Measurements from ENCODE around the gene XPO1.
"Not testable (repeated sequence)": the region's sequence is repeated elsewhere in the genome, so short reads cannot be mapped to it uniquely, and the experiment has no call there.

XPO1 gene

DNA sequence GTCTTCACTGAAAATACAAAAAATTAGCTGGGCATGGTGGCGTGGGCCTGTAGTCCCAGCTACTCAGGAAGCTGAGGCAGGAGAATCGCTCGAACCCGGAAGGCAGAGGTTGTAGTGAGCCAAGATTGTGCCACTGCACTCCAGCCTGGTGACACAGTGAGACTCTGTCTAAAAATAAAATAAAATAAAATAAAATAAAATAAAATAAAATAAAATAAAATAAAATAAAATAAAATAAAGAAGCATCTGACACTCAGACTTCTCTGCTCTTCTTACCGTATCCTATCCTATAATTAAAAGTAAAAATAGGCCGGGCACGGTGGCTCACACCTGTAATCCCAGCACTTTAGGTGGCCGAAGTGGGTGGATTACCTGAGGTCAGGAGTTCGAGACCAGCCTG, 46.2 kb upstream of the XPO1 start:
- H3K18ac ChIP-seq (ENCODE audit: low read length); H2AFZ ChIP-seq (ENCODE audit: low read length); H2AK5ac ChIP-seq (ENCODE audit: low read depth, low read length); H2BK12ac ChIP-seq (ENCODE audit: low read length); H3K4ac ChIP-seq (ENCODE audit: low read length); H2BK120ac ChIP-seq (ENCODE audit: low read depth, low read length); H3K9me3 ChIP-seq (replicated peaks in 1 of 2; ENCODE audit: control insufficient read depth in 2 of 2, insufficient read depth in 1 of 2, low read depth in 1 of 2, low read length in 2 of 2); H4K8ac ChIP-seq (ENCODE audit: low read depth, low read length); DNase-seq (ENCODE audit: low spot score); H3K36me3 ChIP-seq (replicated peaks in 1 of 2; ENCODE audit: control insufficient read depth in 2 of 2, insufficient read depth in 2 of 2, low read length in 2 of 2); H2BK5ac ChIP-seq (ENCODE audit: low read length); H3K9ac ChIP-seq (ENCODE audit: low read depth, low read length, poor library complexity); H2BK15ac ChIP-seq (ENCODE audit: low read length); H3K79me1 ChIP-seq (ENCODE audit: low read depth, low read length); H3K27me3 ChIP-seq (ENCODE audit: control insufficient read depth in 3 of 3, insufficient read depth in 3 of 3, low read depth in 1 of 3, low read length in 3 of 3); H3K4me1 ChIP-seq (ENCODE audit: control insufficient read depth in 2 of 2, insufficient read depth in 1 of 2, low read depth in 1 of 2, low read length in 2 of 2); H4K91ac ChIP-seq (ENCODE audit: low read depth, low read length, poor library complexity); H3K4me3 ChIP-seq (ENCODE audit: low read length in 2 of 2); H3K4me2 ChIP-seq (ENCODE audit: insufficient read depth, low read length, poor library complexity, severe bottlenecking); H3K27ac ChIP-seq (replicated peaks; ENCODE audit: low read length); H3K14ac ChIP-seq (ENCODE audit: low read length); H3K23ac ChIP-seq (ENCODE audit: low read depth, low read length, poor library complexity): not testable (repeated sequence)
- no CpG with 5 or more reads among the region's 9 CpGs for WGBS, 2 donors (ENCODE audit: extremely low coverage in 2 of 2, insufficient read length in 2 of 2, insufficient replicate concordance in 1 of 2)

DNA sequence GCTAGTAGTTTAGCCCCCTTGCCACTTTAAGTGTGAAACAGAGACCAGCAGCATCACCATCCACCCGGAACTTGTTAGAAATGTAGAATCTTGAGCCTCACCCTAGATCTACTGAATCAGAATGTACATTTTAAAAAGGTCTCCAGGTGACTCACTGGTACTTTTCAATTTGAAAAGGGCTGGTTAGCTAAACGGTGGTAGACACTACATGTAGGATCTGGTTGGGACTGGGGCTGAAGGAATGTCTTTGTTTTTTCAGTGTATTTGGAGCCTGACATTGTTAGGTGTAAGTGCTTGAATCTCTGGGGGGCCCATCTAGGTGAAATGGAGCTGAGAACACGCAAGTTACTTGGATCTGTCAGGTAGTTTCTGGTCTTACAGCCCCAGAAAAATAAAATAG, 44.0 kb upstream of the XPO1 start:
- DNase-seq (ENCODE audit: low spot score), result no peak
- H3K27me3 ChIP-seq (ENCODE audit: control insufficient read depth in 3 of 3, insufficient read depth in 3 of 3, low read depth in 1 of 3, low read length in 3 of 3), result no peaks in the 10 kb centered on the region
- no peak overlapping the region for H2BK120ac ChIP-seq (ENCODE audit: low read depth, low read length)
- no peak overlapping the region for H2AK5ac ChIP-seq (ENCODE audit: low read depth, low read length)
- no peak overlapping the region for H3K18ac ChIP-seq (ENCODE audit: low read length)
- H3K36me3 ChIP-seq (replicated peaks in 1 of 2; ENCODE audit: control insufficient read depth in 2 of 2, insufficient read depth in 2 of 2, low read length in 2 of 2), result no peaks in the 10 kb centered on the region
- no peak overlapping the region for H3K4me2 ChIP-seq (ENCODE audit: insufficient read depth, low read length, poor library complexity, severe bottlenecking)
- H4K91ac ChIP-seq (ENCODE audit: low read depth, low read length, poor library complexity), result no peak overlapping the region
- no peak overlapping the region for H3K9ac ChIP-seq (ENCODE audit: low read depth, low read length, poor library complexity)
- peak overlapping the region; percentile 61 for H2AFZ ChIP-seq (ENCODE audit: low read length)
- H3K79me1 ChIP-seq (ENCODE audit: low read depth, low read length), result no peaks in the 10 kb centered on the region
- no peak overlapping the region for H3K27ac ChIP-seq (replicated peaks; ENCODE audit: low read length)
- H3K23ac ChIP-seq (ENCODE audit: low read depth, low read length, poor library complexity), result no peak overlapping the region
- H4K8ac ChIP-seq (ENCODE audit: low read depth, low read length), result no peak overlapping the region
- H3K4ac ChIP-seq (ENCODE audit: low read length), result no peak overlapping the region
- no peaks in the 10 kb centered on the region for H3K9me3 ChIP-seq (replicated peaks in 1 of 2; ENCODE audit: control insufficient read depth in 2 of 2, insufficient read depth in 1 of 2, low read depth in 1 of 2, low read length in 2 of 2)
- H2BK12ac ChIP-seq (ENCODE audit: low read length), result no peak overlapping the region
- no peak overlapping the region for H3K14ac ChIP-seq (ENCODE audit: low read length)
- H3K4me1 ChIP-seq (ENCODE audit: control insufficient read depth in 2 of 2, insufficient read depth in 1 of 2, low read depth in 1 of 2, low read length in 2 of 2), result peaks cover 2 to 3% of the 10 kb centered on the region in 2 donors
- no peak overlapping the region for H3K4me3 ChIP-seq (ENCODE audit: low read length in 2 of 2)
- no peak overlapping the region for H2BK15ac ChIP-seq (ENCODE audit: low read length)
- no peak overlapping the region for H2BK5ac ChIP-seq (ENCODE audit: low read length)
- WGBS, 2 donors (ENCODE audit: extremely low coverage in 2 of 2, insufficient read length in 2 of 2, insufficient replicate concordance in 1 of 2), result no CpG with 5 or more reads among the region's 3 CpGs

GRCh38 chr2:61581716-61582115, 43.6 kb upstream of the XPO1 start:
- peaks cover 2 to 3% of the 10 kb centered on the region in 2 donors for H3K4me1 ChIP-seq (ENCODE audit: control insufficient read depth in 2 of 2, insufficient read depth in 1 of 2, low read depth in 1 of 2, low read length in 2 of 2)
- no peak overlapping the region for H2BK120ac ChIP-seq (ENCODE audit: low read depth, low read length)
- H3K9me3 ChIP-seq (replicated peaks in 1 of 2; ENCODE audit: control insufficient read depth in 2 of 2, insufficient read depth in 1 of 2, low read depth in 1 of 2, low read length in 2 of 2), result no peaks in the 10 kb centered on the region
- H3K4me2 ChIP-seq (ENCODE audit: insufficient read depth, low read length, poor library complexity, severe bottlenecking), result no peak overlapping the region
- no peak overlapping the region for H2BK12ac ChIP-seq (ENCODE audit: low read length)
- no peak overlapping the region for H3K27ac ChIP-seq (replicated peaks; ENCODE audit: low read length)
- no peak overlapping the region for H2BK15ac ChIP-seq (ENCODE audit: low read length)
- H3K4ac ChIP-seq (ENCODE audit: low read length), result no peak overlapping the region
- H3K23ac ChIP-seq (ENCODE audit: low read depth, low read length, poor library complexity), result no peak overlapping the region
- no peaks in the 10 kb centered on the region for H3K79me1 ChIP-seq (ENCODE audit: low read depth, low read length)
- no peak overlapping the region for H3K18ac ChIP-seq (ENCODE audit: low read length)
- no CpG with 5 or more reads among the region's 1 CpG for WGBS, 2 donors (ENCODE audit: extremely low coverage in 2 of 2, insufficient read length in 2 of 2, insufficient replicate concordance in 1 of 2)
- H3K36me3 ChIP-seq (replicated peaks in 1 of 2; ENCODE audit: control insufficient read depth in 2 of 2, insufficient read depth in 2 of 2, low read length in 2 of 2), result no peaks in the 10 kb centered on the region
- no peak for DNase-seq (ENCODE audit: low spot score)
- H2AFZ ChIP-seq (ENCODE audit: low read length), result peak overlapping the region; percentile 61
- no peak overlapping the region for H2AK5ac ChIP-seq (ENCODE audit: low read depth, low read length)
- H4K8ac ChIP-seq (ENCODE audit: low read depth, low read length), result no peak overlapping the region
- no peak overlapping the region for H3K9ac ChIP-seq (ENCODE audit: low read depth, low read length, poor library complexity)
- no peak overlapping the region for H2BK5ac ChIP-seq (ENCODE audit: low read length)
- H4K91ac ChIP-seq (ENCODE audit: low read depth, low read length, poor library complexity), result no peak overlapping the region
- no peaks in the 10 kb centered on the region for H3K27me3 ChIP-seq (ENCODE audit: control insufficient read depth in 3 of 3, insufficient read depth in 3 of 3, low read depth in 1 of 3, low read length in 3 of 3)
- H3K14ac ChIP-seq (ENCODE audit: low read length), result no peak overlapping the region
- no peak overlapping the region for H3K4me3 ChIP-seq (ENCODE audit: low read length in 2 of 2)

DNA sequence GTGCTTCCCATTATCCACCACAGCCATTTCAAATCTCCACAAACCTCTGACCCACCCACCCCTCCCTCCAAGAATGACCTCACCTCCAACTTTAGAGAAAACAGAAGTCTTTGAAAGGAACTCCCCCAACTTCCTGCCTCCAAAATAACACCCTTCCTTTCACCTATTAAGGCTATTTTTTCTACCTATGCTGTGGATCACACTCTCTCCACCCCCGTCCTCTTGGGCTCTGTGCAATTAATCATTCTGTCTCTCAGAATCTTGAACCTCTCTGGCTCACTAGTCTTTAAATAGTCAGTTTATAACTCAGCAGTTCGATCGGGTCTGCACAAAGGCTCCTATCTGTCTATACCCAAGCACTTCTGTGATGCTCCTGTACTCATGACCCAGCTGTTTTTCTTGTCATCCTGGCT, 37.3 kb upstream of the XPO1 start:
- no peaks in the 10 kb centered on the region for H3K79me1 ChIP-seq (ENCODE audit: low read depth, low read length)
- H3K9me3 ChIP-seq (replicated peaks in 1 of 2; ENCODE audit: control insufficient read depth in 2 of 2, insufficient read depth in 1 of 2, low read depth in 1 of 2, low read length in 2 of 2), result no peaks in the 10 kb centered on the region
- H3K9ac ChIP-seq (ENCODE audit: low read depth, low read length, poor library complexity), result no peak overlapping the region
- H2BK12ac ChIP-seq (ENCODE audit: low read length), result no peak overlapping the region
- H4K91ac ChIP-seq (ENCODE audit: low read depth, low read length, poor library complexity), result no peak overlapping the region
- no peak overlapping the region for H3K23ac ChIP-seq (ENCODE audit: low read depth, low read length, poor library complexity)
- no peak overlapping the region for H2AK5ac ChIP-seq (ENCODE audit: low read depth, low read length)
- H3K14ac ChIP-seq (ENCODE audit: low read length), result no peak overlapping the region
- H3K27me3 ChIP-seq (ENCODE audit: control insufficient read depth in 3 of 3, insufficient read depth in 3 of 3, low read depth in 1 of 3, low read length in 3 of 3), result no peaks in the 10 kb centered on the region
- DNase-seq (ENCODE audit: low spot score), result no peak
- H2BK15ac ChIP-seq (ENCODE audit: low read length), result no peak overlapping the region
- no peak overlapping the region for H3K4me2 ChIP-seq (ENCODE audit: insufficient read depth, low read length, poor library complexity, severe bottlenecking)
- no peak overlapping the region for H2AFZ ChIP-seq (ENCODE audit: low read length)
- no peak overlapping the region for H3K4ac ChIP-seq (ENCODE audit: low read length)
- H3K4me3 ChIP-seq (ENCODE audit: low read length in 2 of 2), result no peak overlapping the region
- no peak overlapping the region for H3K18ac ChIP-seq (ENCODE audit: low read length)
- no CpG with 5 or more reads among the region's 3 CpGs for WGBS, 2 donors (ENCODE audit: extremely low coverage in 2 of 2, insufficient read length in 2 of 2, insufficient replicate concordance in 1 of 2)
- H3K4me1 ChIP-seq (ENCODE audit: control insufficient read depth in 2 of 2, insufficient read depth in 1 of 2, low read depth in 1 of 2, low read length in 2 of 2), result no peaks in the 10 kb centered on the region
- no peak overlapping the region for H4K8ac ChIP-seq (ENCODE audit: low read depth, low read length)
- no peak overlapping the region for H3K27ac ChIP-seq (replicated peaks; ENCODE audit: low read length)
- no peak overlapping the region for H2BK5ac ChIP-seq (ENCODE audit: low read length)
- no peaks in the 10 kb centered on the region for H3K36me3 ChIP-seq (replicated peaks in 1 of 2; ENCODE audit: control insufficient read depth in 2 of 2, insufficient read depth in 2 of 2, low read length in 2 of 2)
- no peak overlapping the region for H2BK120ac ChIP-seq (ENCODE audit: low read depth, low read length)
